GM21825 (cell line): ENCODE measurements around the gene CIP2A.

Experiments used
- ATAC-seq: cut with Tn5 transposase; IDR thresholded peaks from one replicate; pipeline ENCODE4 v1.9.1; 2021; ENCODE audit warnings: mild to moderate bottlenecking, moderate library complexity; ENCODE audit not compliant: unreplicated experiment

The CIP2A gene

GRCh38 chr3:108565506-108565905, 23.7 kb downstream of the CIP2A start:
- ATAC-seq, result no peak

DNA sequence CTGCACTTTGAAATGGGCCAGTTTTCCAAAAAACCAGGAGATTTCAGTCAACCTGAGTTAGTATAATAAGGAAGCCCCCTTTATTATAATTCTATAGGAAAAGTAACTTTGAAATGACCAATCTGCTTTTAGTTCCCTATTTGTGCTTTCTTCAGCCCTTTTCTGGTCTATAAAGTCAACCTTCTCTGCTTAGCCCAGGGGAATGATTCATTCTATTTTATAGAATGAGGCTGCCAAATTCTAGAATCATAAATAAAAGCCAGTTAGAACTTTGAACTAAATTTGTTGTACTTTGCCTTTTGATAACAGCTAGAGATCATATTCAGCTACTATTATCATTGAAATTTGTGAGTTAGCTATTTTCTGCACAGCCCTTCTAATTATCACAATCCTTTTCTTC, 24.7 kb downstream of the CIP2A start:
- ATAC-seq, result no peak

GRCh38 chr3:108562565-108562964, 26.7 kb downstream of the CIP2A start:
- ATAC-seq, result no peak

DNA sequence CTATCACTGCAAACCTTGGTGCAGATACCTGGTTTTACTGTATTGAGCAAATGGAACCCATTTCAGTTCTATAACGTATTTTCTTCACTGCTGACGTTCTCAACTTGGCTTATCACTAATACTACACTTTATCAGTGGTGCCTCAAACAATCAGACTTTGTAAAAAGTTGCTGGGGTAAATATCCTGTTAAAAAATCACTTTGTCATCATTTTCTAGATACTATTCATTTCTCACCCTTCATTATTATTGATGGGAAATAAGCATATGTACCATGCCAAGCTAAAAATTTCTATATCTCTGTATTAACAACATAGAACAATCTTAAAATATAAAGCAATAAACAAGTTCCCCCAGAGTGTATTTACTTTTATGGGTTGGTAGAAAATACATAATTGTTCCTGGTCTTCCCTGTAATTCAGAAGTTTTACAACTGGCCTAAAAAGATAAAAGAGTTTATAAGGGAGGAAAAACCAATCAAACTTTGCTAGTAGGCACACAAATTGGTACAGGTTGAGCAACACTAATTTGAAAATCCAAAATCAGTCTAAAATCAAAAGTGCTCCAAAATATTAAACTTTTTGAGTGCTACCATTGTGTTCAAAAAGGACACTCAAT, 33.2 kb downstream of the CIP2A start:
- ATAC-seq, result no peak

- ATAC-seq, result no peak
These were observed 34.2 kb downstream of the CIP2A start for GRCh38 chr3:108554913-108555571.

- no peak for ATAC-seq
These were observed 35.0 kb downstream of the CIP2A start for GRCh38 chr3:108554229-108554628.

GRCh38 chr3:108552267-108553159, 36.7 kb downstream of the CIP2A start:
- ATAC-seq, result no peak

- no peak for ATAC-seq
These were observed 40.4 kb downstream of the CIP2A start for GRCh38 chr3:108548886-108549285.

- ATAC-seq, result no peak
These were observed 40.9 kb downstream of the CIP2A start for GRCh38 chr3:108548304-108548703.

GRCh38 chr3:108546692-108547091, 42.5 kb downstream of the CIP2A start:
- no peak for ATAC-seq

DNA sequence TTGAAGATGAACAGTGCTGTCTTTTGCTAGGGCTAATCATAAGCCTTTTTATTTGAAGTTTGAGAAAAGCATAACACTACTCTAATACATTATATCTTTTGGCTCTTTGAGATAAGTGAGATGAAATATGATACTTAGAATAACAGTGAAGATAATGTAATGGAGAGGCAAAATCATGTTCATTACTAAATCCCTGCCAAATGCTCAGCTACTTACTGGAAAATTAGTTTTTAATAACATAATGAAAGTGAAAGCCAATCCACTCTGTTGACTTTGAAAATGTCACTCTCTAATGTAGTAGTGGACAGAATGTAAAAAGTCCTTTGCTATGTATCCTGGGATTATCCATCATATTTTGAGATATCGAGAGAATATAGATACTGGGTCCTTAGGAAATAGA, 43.0 kb downstream of the CIP2A start:
- no peak for ATAC-seq

GRCh38 chr3:108538083-108538482, 51.2 kb downstream of the CIP2A start:
- ATAC-seq, result no peak

GRCh38 chr3:108528459-108529252, 60.6 kb downstream of the CIP2A start:
- peak; percentile 91 for ATAC-seq

DNA sequence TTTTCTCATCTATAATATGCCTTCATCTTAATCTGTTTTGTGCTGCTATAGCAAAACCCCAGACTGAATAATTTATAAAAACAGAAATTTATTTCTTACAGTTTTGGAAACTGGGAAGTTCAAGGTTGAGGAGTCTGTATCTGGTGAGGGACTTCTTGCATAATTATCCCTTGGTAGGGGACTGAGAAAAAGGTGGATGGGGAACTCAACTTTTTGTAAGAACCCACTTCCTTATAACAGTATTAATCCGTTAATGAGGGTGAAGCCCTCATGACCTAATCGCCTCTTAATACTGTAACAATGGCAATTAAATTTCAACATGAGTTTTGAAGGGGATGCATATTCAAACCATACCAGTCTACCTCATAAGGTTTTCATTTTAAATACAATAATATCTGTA, 61.4 kb downstream of the CIP2A start:
- no peak for ATAC-seq

DNA sequence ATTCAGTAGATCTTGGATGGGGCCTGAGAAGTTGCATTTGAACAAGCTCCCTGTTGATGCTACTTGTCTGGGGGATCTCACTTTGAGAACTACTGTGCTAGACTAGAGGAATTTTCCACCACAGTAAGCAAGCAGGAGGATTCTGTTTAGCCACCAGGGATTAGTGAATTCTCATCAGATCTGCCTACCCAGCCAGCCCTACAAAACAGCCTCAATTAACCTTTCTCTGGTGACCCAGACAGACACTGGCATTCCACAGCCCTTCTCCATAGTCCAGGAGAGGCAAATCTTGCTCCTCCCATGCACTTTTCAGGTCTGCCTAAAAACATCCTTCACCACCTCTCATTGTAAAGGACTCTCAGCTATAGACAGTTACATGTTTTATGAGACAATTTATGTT, 62.1 kb downstream of the CIP2A start:
- ATAC-seq, result no peak

- ATAC-seq, result no peak
These were observed 63.3 kb downstream of the CIP2A start for GRCh38 chr3:108525971-108526370.

DNA sequence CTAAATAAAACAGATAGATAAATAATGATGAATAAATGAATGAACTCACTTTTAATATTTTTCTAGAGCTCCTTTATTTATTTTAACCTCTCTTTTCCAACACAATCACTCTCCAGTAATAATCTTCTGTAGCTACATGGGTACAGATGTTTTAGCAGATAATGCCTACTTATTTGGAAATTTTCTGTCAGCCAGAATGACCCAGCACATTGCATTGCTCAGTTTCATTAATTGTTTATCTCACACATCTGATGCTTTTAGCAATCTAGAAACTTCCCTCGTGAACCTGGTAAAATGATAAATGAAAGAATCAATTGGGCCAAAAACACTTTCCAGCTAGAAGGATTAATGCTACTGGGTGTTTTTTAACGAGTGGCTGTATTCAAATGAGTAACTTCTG, 64.0 kb downstream of the CIP2A start:
- ATAC-seq, result no peak

- no peak for ATAC-seq
These were observed 64.7 kb downstream of the CIP2A start for GRCh38 chr3:108524537-108524936.

- no peak for ATAC-seq
These were observed 70.3 kb downstream of the CIP2A start for GRCh38 chr3:108518895-108519294.

GRCh38 chr3:108516881-108517280, 72.4 kb downstream of the CIP2A start:
- ATAC-seq, result no peak

GRCh38 chr3:108513961-108514360, 75.3 kb downstream of the CIP2A start:
- ATAC-seq, result no peak
